Activated T-helper 1 cell treated with Interleukin-2 at 50 U/mL for 16 hours (primary cell): Measurements from ENCODE around the gene NEBL.

Experiments used
- DNase-seq: peaks from one replicate; pipeline ENCODE4 v3.0.0-alpha.2; 2020; ENCODE audit warnings: low read depth

Gene NEBL

GRCh38 chr10:20856484-20856883 is 40.6 kb downstream of the NEBL start:
- DNase-seq, result no peak

DNA sequence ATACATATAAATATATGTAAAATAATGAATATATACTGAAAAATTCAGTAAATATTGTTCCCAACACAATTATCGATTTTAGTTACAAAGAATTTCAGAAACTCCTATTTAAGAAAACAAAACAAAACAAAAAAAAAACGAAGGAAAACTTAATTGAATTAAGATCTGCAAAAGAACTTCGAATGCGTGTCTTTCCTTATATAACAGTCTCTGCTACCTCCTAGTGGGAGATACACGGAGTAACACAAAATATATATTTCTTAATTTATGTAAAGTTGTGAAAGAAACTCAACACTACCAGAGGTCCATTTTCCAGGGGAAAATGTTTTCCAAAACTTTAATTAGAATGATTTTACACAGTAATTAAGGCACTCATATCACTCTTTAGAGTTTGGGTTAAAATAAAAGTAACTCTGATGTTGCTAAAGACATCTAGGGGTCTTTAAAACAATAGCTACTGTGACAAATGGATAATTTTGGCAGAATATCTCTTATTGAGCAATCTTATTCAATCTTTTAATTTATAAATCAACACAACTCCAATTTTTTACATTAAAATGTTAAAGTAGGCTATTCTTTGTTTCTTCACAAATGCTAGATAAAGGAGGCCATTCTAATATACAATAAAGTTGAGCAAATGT is 41.6 kb downstream of the NEBL start:
- no peak for DNase-seq

- DNase-seq, result no peak
Observed at GRCh38 chr10:20853276-20853675, 43.8 kb downstream of the NEBL start.

- no peak for DNase-seq
Observed at GRCh38 chr10:20852303-20852702, 44.8 kb downstream of the NEBL start.

DNA sequence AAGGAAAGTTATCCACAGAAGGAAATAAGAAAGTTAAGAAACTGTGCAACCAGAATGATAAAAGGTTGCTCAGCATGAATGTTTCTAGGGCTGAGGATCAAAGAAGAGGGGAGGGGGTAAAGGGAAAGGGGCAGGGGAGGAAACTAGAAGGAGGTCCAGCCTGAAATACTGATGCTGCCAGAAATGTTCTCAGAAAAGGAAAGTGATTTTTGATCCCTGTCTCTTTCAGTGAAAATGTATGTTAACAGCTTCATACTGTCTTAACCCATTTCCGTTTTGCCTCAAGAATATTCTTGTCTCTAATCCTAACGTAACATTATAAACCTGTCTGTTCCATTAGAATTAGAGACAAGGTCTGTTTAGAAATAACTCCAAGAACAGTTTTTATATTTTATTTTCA is 49.6 kb downstream of the NEBL start:
- no peak for DNase-seq

DNA sequence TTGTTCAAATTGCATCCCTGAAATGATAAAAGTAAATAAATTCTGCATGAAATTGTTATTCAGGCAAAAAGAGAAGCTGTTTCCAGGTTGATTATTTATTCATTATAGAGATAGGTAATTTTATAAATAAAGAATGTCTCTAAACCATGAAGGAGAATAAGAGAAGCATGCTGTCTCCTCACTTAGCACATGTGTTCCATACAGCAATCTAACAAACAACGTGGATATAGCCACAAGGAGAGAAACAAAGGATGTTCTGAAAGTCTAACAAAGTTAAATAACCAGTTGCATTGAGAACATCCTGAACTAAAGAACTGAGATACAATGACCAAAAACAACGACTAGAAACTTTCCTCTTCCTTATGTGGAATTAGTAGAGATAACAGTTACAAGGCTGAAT is 50.8 kb downstream of the NEBL start:
- DNase-seq, result no peak

DNA sequence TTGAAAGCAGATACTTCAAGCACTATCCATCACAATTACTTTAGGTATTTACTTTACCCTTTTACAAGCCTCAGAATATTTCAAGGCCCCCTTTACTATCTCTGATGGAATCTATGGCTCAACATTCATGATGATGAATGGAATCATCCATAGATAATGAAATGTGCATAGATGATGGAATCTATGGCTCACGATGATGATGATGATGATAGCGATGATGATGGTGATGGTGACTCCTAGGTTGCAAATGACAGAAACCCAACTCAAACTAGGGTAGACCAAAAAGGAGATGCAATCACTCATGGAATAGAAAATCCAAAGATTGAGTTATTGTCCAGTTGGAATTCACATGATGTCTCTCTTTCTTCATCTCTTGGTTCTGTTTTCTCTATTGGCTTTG is 55.7 kb downstream of the NEBL start:
- DNase-seq, result no peak

GRCh38 chr10:20839910-20840309 is 57.2 kb downstream of the NEBL start:
- no peak for DNase-seq

GRCh38 chr10:20839141-20839540 is 58.0 kb downstream of the NEBL start:
- no peak for DNase-seq

DNA sequence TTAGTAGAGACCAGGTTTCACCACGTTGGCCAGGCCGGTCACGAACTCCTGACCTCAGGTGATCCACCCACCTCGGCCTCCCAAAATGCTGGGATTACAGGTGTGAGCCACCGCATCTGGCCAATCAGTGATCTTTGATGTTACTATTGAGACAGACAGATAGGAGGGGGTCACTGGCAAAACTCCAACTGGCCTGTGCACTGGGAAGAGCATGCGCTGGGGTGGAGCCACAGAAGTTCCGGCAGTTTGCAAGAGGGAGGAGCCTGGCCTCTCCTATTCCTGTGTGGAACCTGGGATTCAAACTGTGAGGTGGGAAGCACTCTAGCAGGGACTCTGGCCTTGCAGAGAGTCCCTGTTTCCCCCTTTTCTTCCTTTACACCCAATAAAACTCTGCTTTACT is 60.7 kb downstream of the NEBL start:
- no peak for DNase-seq

DNA sequence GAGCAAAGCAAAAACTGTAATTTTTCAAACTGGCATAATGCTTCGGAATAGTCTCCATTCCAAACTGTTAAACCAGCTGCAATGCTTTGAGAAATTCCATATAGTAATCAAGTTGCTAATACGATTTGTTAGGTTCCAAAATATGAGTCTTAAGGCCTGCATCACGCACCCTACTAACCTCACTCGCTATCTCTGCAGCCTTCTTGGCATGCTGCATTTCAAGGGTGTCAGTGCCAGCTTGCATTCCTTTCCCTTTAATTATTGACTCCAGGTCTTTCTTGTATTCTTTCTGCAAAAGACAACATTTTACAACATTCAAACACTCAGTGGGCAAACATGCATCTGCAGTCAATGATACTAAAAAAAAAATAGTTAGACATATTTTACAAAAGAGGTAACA is 61.8 kb downstream of the NEBL start:
- no peak for DNase-seq

DNA sequence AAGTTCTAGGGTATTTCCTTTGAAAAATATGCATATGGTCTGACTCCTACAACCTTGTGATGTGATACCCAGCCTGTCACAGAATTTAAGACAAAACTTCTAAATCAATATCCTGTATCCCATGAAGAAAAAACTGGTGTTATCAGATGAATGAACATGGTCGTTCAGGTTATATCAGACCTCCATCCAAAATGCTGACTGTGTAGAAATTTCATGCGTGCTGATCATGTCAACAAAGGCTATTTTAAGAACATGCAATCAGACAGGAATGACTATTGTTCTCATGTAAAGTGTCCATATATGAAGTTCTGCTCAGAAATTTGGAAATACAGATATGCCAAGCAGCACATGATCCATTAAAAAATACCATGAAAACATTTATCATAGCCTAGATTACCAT is 62.3 kb downstream of the NEBL start:
- no peak for DNase-seq

DNA sequence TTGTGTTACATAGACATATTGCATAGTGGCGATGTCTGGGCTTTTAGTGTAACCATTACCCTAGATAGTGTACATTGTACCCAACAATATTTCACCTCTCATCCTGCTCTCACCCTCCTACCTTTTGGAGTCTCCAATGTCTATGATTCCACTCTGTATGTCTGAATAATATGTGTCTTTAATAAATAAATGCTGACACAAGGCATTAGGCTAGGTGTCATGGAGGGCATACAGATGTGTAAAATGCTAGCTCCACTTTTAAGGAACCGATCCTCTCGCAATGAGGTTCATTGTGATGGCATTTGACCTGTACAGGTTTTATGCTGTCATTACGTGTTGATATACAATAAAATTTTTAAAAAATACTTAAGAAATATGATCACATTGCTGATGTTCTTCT is 74.3 kb downstream of the NEBL start:
- DNase-seq, result no peak

GRCh38 chr10:20817646-20818045 is 79.5 kb downstream of the NEBL start:
- DNase-seq, result no peak

- DNase-seq, result no peak
Observed at GRCh38 chr10:20817116-20817515, 80.0 kb downstream of the NEBL start.

DNA sequence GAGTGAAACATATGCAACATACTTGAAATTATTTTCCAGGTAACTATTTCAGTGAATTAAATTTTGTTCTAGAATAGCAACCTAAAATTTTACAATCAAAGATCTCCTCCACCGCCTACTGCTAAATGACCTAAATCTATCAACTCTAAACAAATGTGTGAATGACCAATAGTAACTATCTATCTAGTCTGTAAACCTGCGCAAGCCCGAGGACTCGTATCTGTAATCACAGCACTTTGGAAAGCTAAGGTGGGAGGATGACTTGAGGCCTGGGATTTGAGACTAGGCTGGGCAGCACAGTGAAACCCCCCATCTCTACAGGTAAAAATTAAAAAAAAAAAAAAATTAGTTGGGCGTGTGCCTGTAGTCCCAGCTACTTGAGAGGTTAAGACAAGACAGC is 83.0 kb downstream of the NEBL start:
- DNase-seq, result no peak

GRCh38 chr10:20811131-20811530 is 86.0 kb downstream of the NEBL start:
- no peak for DNase-seq

DNA sequence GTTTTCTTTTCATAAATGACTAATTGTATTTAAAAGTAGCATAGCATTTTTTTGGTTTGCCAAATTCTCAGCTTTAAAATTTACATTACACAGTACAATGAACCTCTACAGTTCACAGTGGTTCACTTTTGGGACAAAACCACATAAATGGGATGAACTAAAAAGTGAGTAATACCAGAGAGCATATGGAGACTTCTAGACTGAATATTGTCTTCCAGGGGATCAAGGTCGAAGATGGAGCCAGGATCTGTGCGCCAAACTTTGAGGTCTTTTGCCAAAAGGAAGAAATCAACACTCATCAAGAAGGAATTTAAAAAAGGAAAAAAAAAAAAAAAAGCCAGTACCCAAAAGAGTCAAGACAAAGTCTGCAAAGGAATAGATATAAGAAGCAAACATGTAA is 87.5 kb downstream of the NEBL start:
- DNase-seq, result no peak

DNA sequence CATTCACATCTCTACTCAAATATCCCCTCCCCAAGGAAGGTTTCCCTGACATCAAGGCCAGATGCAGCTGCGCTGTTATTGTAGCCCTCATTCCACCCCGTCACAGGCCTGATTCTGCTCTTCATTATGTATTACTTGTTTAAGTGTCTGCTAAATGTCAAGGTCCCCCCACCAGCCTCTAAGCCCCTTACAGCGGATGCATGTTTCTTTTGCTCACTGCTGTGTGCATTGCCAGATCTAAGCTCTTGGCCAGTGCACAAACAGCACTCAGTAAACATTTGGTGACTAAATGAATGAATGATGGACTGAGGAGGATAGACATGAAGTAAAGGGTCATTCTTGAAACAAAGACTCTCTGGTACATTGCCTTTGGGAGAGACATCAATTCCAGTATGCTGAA is 90.6 kb downstream of the NEBL start:
- no peak for DNase-seq

GRCh38 chr10:20797290-20797689 is 99.8 kb downstream of the NEBL start:
- no peak for DNase-seq

GRCh38 chr10:20795391-20795790 is 101.7 kb downstream of the NEBL start:
- DNase-seq, result no peak

DNA sequence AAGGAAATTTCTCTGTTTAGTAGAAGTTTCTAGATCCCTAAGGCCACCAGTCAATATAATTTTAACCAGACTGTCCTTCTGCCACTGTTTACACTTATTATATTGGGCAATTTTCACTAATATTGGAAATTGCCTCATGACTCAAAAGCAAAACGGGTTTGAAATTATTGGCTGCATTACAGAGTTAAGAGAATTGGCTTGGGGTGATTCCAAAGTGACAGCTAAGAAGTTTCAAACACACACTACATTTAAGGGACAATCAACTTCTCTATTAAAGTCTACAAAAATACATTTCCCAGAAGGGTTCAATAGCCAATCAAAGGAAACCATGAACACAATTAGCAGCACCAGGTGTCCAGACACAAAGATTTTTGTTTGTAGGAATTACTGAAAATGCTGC is 111.9 kb downstream of the NEBL start:
- DNase-seq, result no peak

- no peak for DNase-seq
Observed at GRCh38 chr10:20778008-20778757, 118.9 kb downstream of the NEBL start.
